Loucy (cell line): ENCODE measurements around the gene CNKSR2.

Experiments used
- CTCF ChIP-seq: fragments of 200-600 bp; sonication (generic); conservative IDR thresholded peaks from 2 replicates; pipeline ENCODE4 v1.5.1; 2014; ENCODE audit warnings: mild to moderate bottlenecking, antibody characterized with exemption, low read length
- EZH2phosphoT487 ChIP-seq: fragments of 200-600 bp; IDR thresholded peaks from 2 replicates; pipeline ENCODE4 v1.6.1; 2018; ENCODE audit warnings: antibody characterized with exemption, mild to moderate bottlenecking, moderate library complexity, borderline replicate concordance

GRCh38 chrX:21702725-21703124 lies 328.5 kb downstream of the CNKSR2 start:
- no peak for TF ChIP-seq CTCF
- TF ChIP-seq EZH2phosphoT487 = no peak
